Tibial nerve (tissue), 4 donors: ENCODE data around the gene NETO2. TPM values are rescaled to one million over a fixed set of nuclear protein-coding genes. Genes with fewer than 3 reads are reported as not detected.
"Not testable (repeated sequence)": the region's sequence is repeated elsewhere in the genome, so short reads cannot be mapped to it uniquely, and the experiment has no call there.

ENCODE experiments used
- DNase-seq, 2 donors: peaks; one replicate each; pipeline ENCODE4 v3.0.0-alpha.2; 2019; ENCODE audit warnings: low spot score in 2 of 2
- H3K27ac ChIP-seq, 4 donors: fragments of 200-600 bp; sonication (generic) in 3 of 4; one replicate each; pipeline ENCODE4 v1.5.1; 2017 to 2019; ENCODE audit warnings: mild to moderate bottlenecking in 1 of 4
- H3K27me3 ChIP-seq, 2 donors: fragments of 200-600 bp; sonication (generic) in 1 of 2; one replicate each; pipeline versions ENCODE4 v1.5.1 to v1.6.0; 2017 to 2019
- H3K36me3 ChIP-seq, 3 donors: fragments of 200-600 bp; sonication (generic); one replicate each; pipeline ENCODE4 v1.5.1; 2018 to 2019
- H3K4me1 ChIP-seq, 4 donors: fragments of 200-600 bp; sonication (generic) in 3 of 4; one replicate each; pipeline ENCODE4 v1.5.1; 2017 to 2019
- H3K4me3 ChIP-seq, 4 donors: fragments of 200-600 bp; sonication (generic) in 3 of 4; one replicate each; pipeline ENCODE4 v1.5.1; 2017 to 2019; ENCODE audit warnings: mild to moderate bottlenecking in 1 of 4, moderate library complexity in 1 of 4
- H3K9me3 ChIP-seq, 4 donors: fragments of 200-600 bp; sonication (generic) in 3 of 4; one replicate each; pipeline ENCODE4 v1.5.1; 2017 to 2019
- EP300 ChIP-seq, 2 donors: sonication (generic); formaldehyde crosslinking; IDR thresholded peaks; one replicate each; pipeline ENCODE4 v1.6.1; 2017; ENCODE audit warnings: antibody characterized with exemption in 2 of 2, mild to moderate bottlenecking in 1 of 2
- POLR2A ChIP-seq, 2 donors: fragments of 450-650 bp; IDR thresholded peaks; one replicate each; pipeline ENCODE4 v1.6.1; 2017; ENCODE audit warnings: antibody characterized with exemption in 2 of 2, mild to moderate bottlenecking in 2 of 2, moderate library complexity in 2 of 2
- WGBS, 2 donors: methylation state at CpG; one replicate each; pipeline ENCODE4 v1.1.5; 2018; 5-methylcytosine and 5-hydroxymethylcytosine counted together
- total RNA-seq, 4 donors: library from RNA; depleted of rRNA; stranded (reverse); fragments of >200 nt; gene quantifications; one replicate each; pipeline ENCODE4 v1.1.0, GENCODE V29; 2016
- TF ChIP-seq, protein P1 (sequence below), 5 experiments: fragments of 200-600 bp in 3 of 5; fragments of 450-650 bp in 2 of 5; sonication (generic) in 3 of 5; IDR thresholded peaks; one replicate each; pipeline ENCODE4 v1.5.1; 2016 to 2019; ENCODE audit warnings: antibody characterized with exemption in 5 of 5, mild to moderate bottlenecking in 3 of 5, moderate library complexity in 2 of 5

NETO2 gene
- total RNA-seq, 4 donors from 2014 or later = 0.63 to 3.3 (median 0.72) TPM

DNA sequence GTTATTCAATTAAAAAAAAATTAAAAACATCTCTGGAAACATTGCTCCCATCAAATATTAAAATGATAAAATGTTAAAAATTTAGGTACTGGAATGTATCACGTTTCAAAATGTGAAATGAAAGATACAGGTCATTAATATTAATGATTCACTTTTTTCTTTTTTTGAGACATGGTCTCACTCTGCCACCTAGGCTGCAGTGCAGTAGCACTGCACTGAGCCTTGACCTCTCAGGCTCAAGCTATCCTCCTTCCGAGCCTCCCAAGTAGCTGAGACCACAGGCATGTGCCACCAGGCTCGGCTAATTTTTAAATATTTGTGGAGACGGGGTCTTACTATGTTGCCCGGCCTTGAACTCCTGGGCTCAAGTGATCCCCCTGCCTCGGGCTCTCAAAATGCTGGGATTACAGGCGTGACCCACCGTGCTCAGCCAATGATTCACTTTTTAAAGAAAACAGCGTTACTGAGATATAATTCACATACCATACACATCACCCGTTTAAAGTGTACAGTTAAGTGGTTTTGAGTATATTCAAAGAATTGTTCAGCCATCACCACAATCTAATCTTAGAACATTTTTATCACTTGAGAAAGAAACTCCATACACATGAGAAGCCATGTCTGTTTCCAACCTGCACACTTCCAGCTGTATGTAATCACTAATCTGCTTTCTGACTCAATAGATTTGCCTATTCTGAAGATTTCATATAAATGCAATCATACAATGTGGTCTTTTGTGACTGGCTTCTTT is 19.1 kb upstream of the NETO2 start:
- H3K9me3 ChIP-seq = no peaks in the 10 kb centered on the region
- no peaks in the 10 kb centered on the region for H3K27me3 ChIP-seq
- 92 to 96% methylated on average over 10 of the region's 10 CpGs for WGBS, 2 donors
- DNase-seq = no peak
- no peak overlapping the region for H3K27ac ChIP-seq
- no peak overlapping the region for H3K4me3 ChIP-seq
- H3K4me1 ChIP-seq = no peaks in the 10 kb centered on the region
- no peak for TF ChIP-seq POLR2A (IDR thresholded peaks at IDR 0.05)
- TF ChIP-seq EP300 (IDR thresholded peaks at IDR 0.05) = no peak
- TF ChIP-seq, protein P1, sequence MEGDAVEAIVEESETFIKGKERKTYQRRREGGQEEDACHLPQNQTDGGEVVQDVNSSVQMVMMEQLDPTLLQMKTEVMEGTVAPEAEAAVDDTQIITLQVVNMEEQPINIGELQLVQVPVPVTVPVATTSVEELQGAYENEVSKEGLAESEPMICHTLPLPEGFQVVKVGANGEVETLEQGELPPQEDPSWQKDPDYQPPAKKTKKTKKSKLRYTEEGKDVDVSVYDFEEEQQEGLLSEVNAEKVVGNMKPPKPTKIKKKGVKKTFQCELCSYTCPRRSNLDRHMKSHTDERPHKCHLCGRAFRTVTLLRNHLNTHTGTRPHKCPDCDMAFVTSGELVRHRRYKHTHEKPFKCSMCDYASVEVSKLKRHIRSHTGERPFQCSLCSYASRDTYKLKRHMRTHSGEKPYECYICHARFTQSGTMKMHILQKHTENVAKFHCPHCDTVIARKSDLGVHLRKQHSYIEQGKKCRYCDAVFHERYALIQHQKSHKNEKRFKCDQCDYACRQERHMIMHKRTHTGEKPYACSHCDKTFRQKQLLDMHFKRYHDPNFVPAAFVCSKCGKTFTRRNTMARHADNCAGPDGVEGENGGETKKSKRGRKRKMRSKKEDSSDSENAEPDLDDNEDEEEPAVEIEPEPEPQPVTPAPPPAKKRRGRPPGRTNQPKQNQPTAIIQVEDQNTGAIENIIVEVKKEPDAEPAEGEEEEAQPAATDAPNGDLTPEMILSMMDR (IDR thresholded peaks at IDR 0.05) = no peak
- H3K36me3 ChIP-seq = peaks cover 0 to 17% (median 0%) of the 10 kb centered on the region in 3 donors

DNA sequence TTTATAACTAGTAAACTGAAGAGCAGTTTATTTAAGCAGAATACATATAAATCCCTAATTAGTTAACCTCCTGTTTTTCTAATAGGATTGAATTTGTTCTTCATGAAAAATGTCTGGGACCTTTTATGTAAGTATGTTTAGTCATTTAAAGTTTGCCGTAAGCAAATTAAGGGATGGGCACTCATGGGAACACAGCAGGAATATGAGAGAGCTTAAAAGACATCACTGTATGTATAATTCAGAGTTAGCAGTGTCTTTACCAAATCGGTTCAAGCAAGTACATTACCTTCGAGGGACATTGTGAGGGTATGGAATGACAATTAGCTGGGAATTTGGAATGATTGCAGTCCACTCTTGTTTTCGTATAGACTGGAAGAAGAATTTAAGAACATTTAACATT is 17.7 kb upstream of the NETO2 start:
- Histone ChIP-seq H3K4me1 (no peaks in the 10 kb centered on the region), H3K9me3 (no peaks in the 10 kb centered on the region), H3K27me3 (no peaks in the 10 kb centered on the region), H3K36me3 (peaks cover 0 to 30% (median 0%) of the 10 kb centered on the region in 3 donors), H3K4me3 (no peak overlapping the region), H3K27ac (no peak overlapping the region)
- TF ChIP-seq EP300 (IDR thresholded peaks at IDR 0.05) = no peak
- TF ChIP-seq, protein P1 (IDR thresholded peaks at IDR 0.05) = no peak
- no peak for TF ChIP-seq POLR2A (IDR thresholded peaks at IDR 0.05)
- 88 to 89% methylated on average over 4 of the region's 4 CpGs for WGBS, 2 donors
- DNase-seq = no peak

DNA sequence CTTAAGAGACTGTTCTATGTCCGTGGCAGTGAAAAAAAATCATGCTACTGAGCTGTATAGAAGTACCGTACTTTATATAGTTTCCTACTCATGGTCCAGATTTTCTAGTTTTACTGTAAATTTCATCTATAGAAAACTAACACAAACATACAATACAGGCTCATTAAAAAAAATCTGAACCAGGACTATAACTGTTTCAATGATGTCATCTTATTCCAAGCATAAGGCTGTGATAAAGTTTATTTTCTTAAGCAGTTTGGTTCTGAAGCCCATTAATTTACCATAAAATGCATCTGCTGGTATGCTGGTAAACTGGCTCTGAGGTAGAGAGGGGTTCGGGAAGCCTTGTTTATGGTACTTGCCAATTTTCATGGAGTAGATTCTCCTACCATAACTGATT is 16.7 kb upstream of the NETO2 start:
- no peak for DNase-seq
- WGBS, 2 donors = 90 to 91% methylated on average over 3 of the region's 3 CpGs
- H3K36me3 ChIP-seq = peaks cover 0 to 41% (median 0%) of the 10 kb centered on the region in 3 donors
- no peak overlapping the region for H3K27ac ChIP-seq
- no peak for TF ChIP-seq EP300 (IDR thresholded peaks at IDR 0.05)
- no peak for TF ChIP-seq POLR2A (IDR thresholded peaks at IDR 0.05)
- TF ChIP-seq, protein P1 (IDR thresholded peaks at IDR 0.05) = no peak
- no peaks in the 10 kb centered on the region for H3K4me1 ChIP-seq
- no peaks in the 10 kb centered on the region for H3K27me3 ChIP-seq
- H3K4me3 ChIP-seq = no peak overlapping the region
- H3K9me3 ChIP-seq = no peaks in the 10 kb centered on the region

DNA sequence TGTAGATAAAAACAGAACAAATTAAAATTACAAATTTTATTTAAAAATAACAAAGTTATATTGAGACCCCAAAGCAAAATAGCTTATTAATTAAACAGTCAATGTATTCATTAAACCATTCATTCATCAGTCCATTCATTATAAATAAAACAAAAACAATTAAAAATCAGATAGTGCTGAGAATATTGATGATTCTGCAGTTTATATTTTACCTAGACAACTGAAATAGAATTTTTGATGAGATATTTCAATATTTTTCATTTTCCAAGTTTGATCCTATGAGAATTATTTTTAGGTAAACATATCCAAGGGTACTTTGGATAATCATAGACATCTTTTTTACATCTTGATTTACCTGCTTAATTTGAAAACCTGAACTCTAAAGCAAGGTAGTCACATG is 15.2 kb upstream of the NETO2 start:
- DNase-seq = no peak
- H3K9me3 ChIP-seq = no peaks in the 10 kb centered on the region
- H3K36me3 ChIP-seq = peaks cover 0 to 55% (median 0%) of the 10 kb centered on the region in 3 donors
- H3K4me3 ChIP-seq = no peak overlapping the region
- no peaks in the 10 kb centered on the region for H3K4me1 ChIP-seq
- no peaks in the 10 kb centered on the region for H3K27me3 ChIP-seq
- TF ChIP-seq EP300 (IDR thresholded peaks at IDR 0.05) (no peak), POLR2A (IDR thresholded peaks at IDR 0.05) (no peak)
- TF ChIP-seq, protein P1 (IDR thresholded peaks at IDR 0.05) = no peak
- no peak overlapping the region for H3K27ac ChIP-seq

DNA sequence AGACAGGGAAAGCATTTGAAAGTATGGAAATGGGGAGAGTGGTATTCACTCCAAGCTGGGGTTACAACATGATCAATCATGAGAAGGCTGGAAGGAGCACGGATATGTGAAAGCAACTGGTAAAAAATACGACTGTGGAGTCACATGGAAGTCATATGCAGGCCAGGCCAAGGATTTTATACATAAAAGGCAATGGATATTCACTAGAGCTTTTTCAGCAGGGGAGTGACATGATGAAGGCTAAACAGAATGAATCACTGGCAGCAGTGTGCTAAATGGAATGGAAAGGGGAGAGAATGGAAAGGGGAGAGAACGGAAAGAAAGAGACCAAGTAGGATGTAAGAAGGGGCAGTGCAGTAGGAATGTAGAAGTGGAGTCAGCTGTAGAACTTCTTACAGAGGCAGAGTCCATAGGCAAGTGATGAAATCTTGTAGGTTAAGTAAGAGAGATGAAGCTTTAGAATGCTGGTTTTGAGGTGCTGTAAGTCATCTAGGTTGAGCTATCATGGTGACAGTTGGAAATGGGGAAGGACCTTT is 13.0 kb upstream of the NETO2 start:
- Histone ChIP-seq H3K9me3 (peaks cover 0 to 15% (median 0%) of the 10 kb centered on the region in 4 donors), H3K4me1 (no peaks in the 10 kb centered on the region), H3K4me3 (no peak overlapping the region), H3K36me3 (peaks cover 0 to 77% (median 0%) of the 10 kb centered on the region in 3 donors), H3K27ac (no peak overlapping the region), H3K27me3 (no peaks in the 10 kb centered on the region)
- 89 to 95% methylated on average over 3 of the region's 3 CpGs for WGBS, 2 donors
- no peak for DNase-seq
- TF ChIP-seq, protein P1 (IDR thresholded peaks at IDR 0.05) = no peak
- no peak for TF ChIP-seq POLR2A (IDR thresholded peaks at IDR 0.05)
- TF ChIP-seq EP300 (IDR thresholded peaks at IDR 0.05) = no peak

DNA sequence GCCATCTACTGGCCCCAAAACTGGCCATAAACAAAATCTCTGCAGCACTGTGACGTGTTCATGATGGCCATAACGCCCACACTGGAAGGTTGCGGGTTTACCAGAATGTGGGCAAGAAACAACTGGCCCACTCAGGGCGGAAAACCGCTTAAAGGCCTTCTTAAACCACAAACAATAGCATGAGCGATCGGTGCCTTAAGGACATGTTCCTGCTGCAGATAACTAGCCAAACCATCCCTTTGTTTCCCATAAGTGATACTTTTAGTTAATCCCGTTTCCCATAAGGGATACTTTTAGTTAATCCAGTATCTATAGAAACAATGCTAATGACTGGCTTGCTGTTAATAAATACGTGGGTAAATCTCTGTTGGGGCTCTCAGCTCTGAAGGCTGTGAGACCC is 8.8 kb upstream of the NETO2 start:
- H3K4me1 ChIP-seq, H3K27ac ChIP-seq, H3K27me3 ChIP-seq, H3K4me3 ChIP-seq, DNase-seq: not testable (repeated sequence)
- Histone ChIP-seq H3K36me3 (peaks cover 0 to 62% (median 0%) of the 10 kb centered on the region in 3 donors), H3K9me3 (peaks cover 0 to 15% (median 0%) of the 10 kb centered on the region in 4 donors)
- 96 to 100% methylated on average over 9 of the region's 9 CpGs for WGBS, 2 donors
